Activated CD8-positive, alpha-beta memory T cell treated with anti-CD3 and anti-CD28 coated beads, Interleukin-2, amount 10 ng/mL, durations not matched to agents 7 days and 5 days (primary cell): ENCODE measurements around the gene IGFALS. TPM values are rescaled to one million over a fixed set of nuclear protein-coding genes. Genes with fewer than 3 reads are reported as not detected.

ENCODE experiments used
- ATAC-seq: fragments of 150-1000 bp; cut with Tn5 transposase; one replicate; pipeline ENCODE4 v1.10.0; 2021; ENCODE audit warnings: moderate library complexity
- CTCF ChIA-PET: fragments of 350-600 bp; sonication (Branson Sonifier 250); formaldehyde crosslinking; loops from one replicate; lab custom pipeline; 2021; ENCODE audit warnings: antibody characterized with exemption; lab: Charles Lee
- DNase-seq: peaks from one replicate; pipeline ENCODE4 v3.0.0-alpha.2; 2020
- H3K27ac Mint-ChIP-seq: one replicate; pipeline ENCODE4 v1.8.0; 2021; ENCODE audit warnings: mild to moderate bottlenecking, mixed read lengths
- H3K27me3 Mint-ChIP-seq: one replicate; pipeline ENCODE4 v1.8.0; 2021; ENCODE audit warnings: mixed read lengths
- H3K36me3 Mint-ChIP-seq: one replicate; pipeline ENCODE4 v1.8.0; 2021; ENCODE audit warnings: mild to moderate bottlenecking, mixed read lengths
- H3K4me1 Mint-ChIP-seq: one replicate; pipeline ENCODE4 v1.8.0; 2021; ENCODE audit warnings: mixed read lengths
- H3K4me3 Mint-ChIP-seq: one replicate; pipeline ENCODE4 v1.8.0; 2021; ENCODE audit warnings: mild to moderate bottlenecking, moderate library complexity, mixed read lengths
- H3K9me3 Mint-ChIP-seq: one replicate; pipeline ENCODE4 v1.8.0; 2022; ENCODE audit warnings: low read depth, mixed read lengths
- total RNA-seq, 2 experiments: library from RNA; stranded (reverse); gene quantifications; one replicate each; pipeline ENCODE4 v1.2.3, GENCODE V29; 2021

IGFALS gene
- total RNA-seq, 2 experiments from 2014 or later: not detected

- no peak for ATAC-seq
- no peak for DNase-seq
- Mint-ChIP-seq H3K4me1 (peaks cover 24% of the 10 kb centered on the region), H3K4me3 (no peak overlapping the region), H3K27me3 (no peaks in the 10 kb centered on the region), H3K36me3 (no peaks in the 10 kb centered on the region), H3K27ac (no peak overlapping the region), H3K9me3 (no peaks in the 10 kb centered on the region)
- CTCF ChIA-PET: interaction anchor here (1.1 to 1.8 kb wide), 2 partner anchors 15 to 49 kb away, joined by 3 to 6 read pairs; no protein-coding TSS in a partner anchor
Measured at GRCh38 chr16:1822801-1823200, 29.3 kb upstream of the IGFALS start.

- Mint-ChIP-seq H3K27ac (no peak overlapping the region), H3K4me3 (no peak overlapping the region), H3K9me3 (no peaks in the 10 kb centered on the region), H3K36me3 (no peaks in the 10 kb centered on the region), H3K27me3 (no peaks in the 10 kb centered on the region), H3K4me1 (peaks cover 19% of the 10 kb centered on the region)
- no peak for DNase-seq
- no peak for ATAC-seq
- CTCF ChIA-PET: no interaction called here
Measured at GRCh38 chr16:1821861-1822611, 28.5 kb upstream of the IGFALS start.

- no peak overlapping the region for H3K27ac Mint-ChIP-seq
- CTCF ChIA-PET: no interaction called here
Measured at GRCh38 chr16:1820946-1821290, 27.4 kb upstream of the IGFALS start.

GRCh38 chr16:1820096-1820945 is 26.8 kb upstream of the IGFALS start:
- Mint-ChIP-seq H3K4me1 (peaks cover 13% of the 10 kb centered on the region), H3K9me3 (no peaks in the 10 kb centered on the region), H3K27me3 (no peaks in the 10 kb centered on the region), H3K4me3 (no peak overlapping the region), H3K27ac (no peak overlapping the region), H3K36me3 (peaks cover 3% of the 10 kb centered on the region)
- no peak for DNase-seq
- no peak for ATAC-seq
- CTCF ChIA-PET: no interaction called here

More at GRCh38 chr16:1820946-1821290, 27.4 kb upstream of the IGFALS start:
- Mint-ChIP-seq H3K4me3 (no peak overlapping the region), H3K4me1 (peaks cover 19% of the 10 kb centered on the region), H3K9me3 (no peaks in the 10 kb centered on the region), H3K27me3 (no peaks in the 10 kb centered on the region), H3K36me3 (no peaks in the 10 kb centered on the region)
- ATAC-seq (no peak), DNase-seq (no peak)

- CTCF ChIA-PET: no interaction called here
- Mint-ChIP-seq H3K36me3 (peaks cover 6% of the 10 kb centered on the region), H3K9me3 (no peaks in the 10 kb centered on the region), H3K27me3 (no peaks in the 10 kb centered on the region), H3K4me3 (no peak overlapping the region), H3K4me1 (peaks cover 10% of the 10 kb centered on the region), H3K27ac (no peak overlapping the region)
- no peak for ATAC-seq
- no peak for DNase-seq
Measured at GRCh38 chr16:1819611-1820010, 26.1 kb upstream of the IGFALS start.

GRCh38 chr16:1818873-1819525 is 25.5 kb upstream of the IGFALS start:
- H3K27me3 Mint-ChIP-seq: no peaks in the 10 kb centered on the region
- CTCF ChIA-PET: no interaction called here
- no peak for DNase-seq
- H3K4me1 Mint-ChIP-seq: peaks cover 6% of the 10 kb centered on the region
- H3K36me3 Mint-ChIP-seq: peaks cover 6% of the 10 kb centered on the region
- H3K4me3 Mint-ChIP-seq: no peak overlapping the region
- no peaks in the 10 kb centered on the region for H3K9me3 Mint-ChIP-seq
- no peak for ATAC-seq
- H3K27ac Mint-ChIP-seq: no peak overlapping the region

- Mint-ChIP-seq H3K9me3 (no peaks in the 10 kb centered on the region), H3K27ac (no peak overlapping the region), H3K4me1 (peaks cover 3% of the 10 kb centered on the region), H3K36me3 (peaks cover 6% of the 10 kb centered on the region), H3K4me3 (no peak overlapping the region), H3K27me3 (no peaks in the 10 kb centered on the region)
- DNase-seq (no peak), ATAC-seq (no peak)
- CTCF ChIA-PET: no interaction called here
Measured at GRCh38 chr16:1818204-1818872, 24.8 kb upstream of the IGFALS start.

GRCh38 chr16:1817716-1818115 is 24.2 kb upstream of the IGFALS start:
- ATAC-seq (no peak), DNase-seq (no peak)
- CTCF ChIA-PET: no interaction called here
- Mint-ChIP-seq H3K27me3 (no peaks in the 10 kb centered on the region), H3K4me1 (peaks cover 3% of the 10 kb centered on the region), H3K36me3 (peaks cover 6% of the 10 kb centered on the region), H3K4me3 (no peak overlapping the region), H3K27ac (no peak overlapping the region), H3K9me3 (no peaks in the 10 kb centered on the region)

GRCh38 chr16:1817276-1817589 is 23.7 kb upstream of the IGFALS start:
- H3K4me3 Mint-ChIP-seq: no peak overlapping the region
- CTCF ChIA-PET: no interaction called here

GRCh38 chr16:1816396-1817275 is 23.1 kb upstream of the IGFALS start:
- Mint-ChIP-seq H3K9me3 (no peaks in the 10 kb centered on the region), H3K27ac (no peak overlapping the region), H3K4me3 (no peak overlapping the region), H3K27me3 (no peaks in the 10 kb centered on the region), H3K36me3 (peaks cover 6% of the 10 kb centered on the region), H3K4me1 (no peaks in the 10 kb centered on the region)
- CTCF ChIA-PET: no interaction called here
- ATAC-seq (no peak), DNase-seq (no peak)

More at GRCh38 chr16:1817276-1817589, 23.7 kb upstream of the IGFALS start:
- Mint-ChIP-seq H3K27ac (no peak overlapping the region), H3K27me3 (no peaks in the 10 kb centered on the region), H3K4me1 (no peaks in the 10 kb centered on the region), H3K9me3 (no peaks in the 10 kb centered on the region), H3K36me3 (peaks cover 6% of the 10 kb centered on the region)
- no peak for ATAC-seq
- no peak for DNase-seq

GRCh38 chr16:1815461-1815860 is 22.0 kb upstream of the IGFALS start:
- DNase-seq (no peak), ATAC-seq (no peak)
- Mint-ChIP-seq H3K27ac (no peak overlapping the region), H3K27me3 (no peaks in the 10 kb centered on the region), H3K9me3 (no peaks in the 10 kb centered on the region), H3K4me1 (no peaks in the 10 kb centered on the region), H3K36me3 (peaks cover 6% of the 10 kb centered on the region), H3K4me3 (no peak overlapping the region)
- CTCF ChIA-PET: interaction anchor here (1.6 kb wide), 1 partner anchor 8 kb away, joined by 3 read pairs; no protein-coding TSS in a partner anchor

GRCh38 chr16:1812732-1813163 is 19.2 kb upstream of the IGFALS start:
- H3K36me3 Mint-ChIP-seq: peaks cover 8% of the 10 kb centered on the region
- no peaks in the 10 kb centered on the region for H3K9me3 Mint-ChIP-seq
- H3K27me3 Mint-ChIP-seq: no peaks in the 10 kb centered on the region
- peak; percentile 74 for ATAC-seq
- no peak overlapping the region for H3K4me3 Mint-ChIP-seq
- no peaks in the 10 kb centered on the region for H3K4me1 Mint-ChIP-seq
- CTCF ChIA-PET: no interaction called here
- H3K27ac Mint-ChIP-seq: no peak overlapping the region
- DNase-seq: peak; percentile 52
